ENCODE results near the gene MAP7D3.
"Not testable (repeated sequence)": the region's sequence is repeated elsewhere in the genome, so short reads cannot be mapped to it uniquely, and the experiment has no call there.

Gene MAP7D3

DNA sequence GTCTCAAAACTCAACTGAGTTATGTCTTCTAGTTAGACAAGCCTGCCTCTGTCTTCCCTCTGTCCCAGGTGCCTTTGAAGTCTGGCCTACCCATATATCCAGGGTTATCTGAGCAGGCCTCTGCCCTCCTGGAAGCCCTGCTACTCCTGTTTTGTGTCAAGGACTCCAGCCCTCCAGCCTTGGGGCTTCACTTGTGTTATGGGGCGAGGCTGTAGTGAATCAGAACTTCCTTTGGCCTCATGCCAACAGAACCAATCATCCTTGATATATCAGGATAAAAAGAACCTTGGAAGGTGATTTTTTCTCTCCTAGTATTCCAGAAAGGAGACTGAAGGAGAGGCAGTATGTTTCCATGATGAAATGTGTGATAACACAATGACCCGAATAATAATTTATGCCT lies 40.6 kb upstream of the MAP7D3 start:
- H2BK5ac ChIP-seq (ENCODE audit: low read length): no peak overlapping the region
- WGBS, 2 donors (ENCODE audit: extremely low coverage in 2 of 2, insufficient read length in 2 of 2, insufficient replicate concordance in 1 of 2): no CpG with 5 or more reads among the region's 2 CpGs
- no peak for DNase-seq (ENCODE audit: low spot score)
- no peak overlapping the region for H3K4me3 ChIP-seq (ENCODE audit: low read length in 2 of 2)
- no peak overlapping the region for H2BK12ac ChIP-seq (ENCODE audit: low read length)
- no peak overlapping the region for H3K9ac ChIP-seq (ENCODE audit: low read depth, low read length, poor library complexity)
- peaks cover 0 to 3% (median 0%) of the 10 kb centered on the region in 3 experiments for H3K27me3 ChIP-seq (ENCODE audit: control insufficient read depth in 3 of 3, insufficient read depth in 3 of 3, low read depth in 1 of 3, low read length in 3 of 3)
- no peak overlapping the region for H2BK15ac ChIP-seq (ENCODE audit: low read length)
- no peak overlapping the region for H2BK120ac ChIP-seq (ENCODE audit: low read depth, low read length)
- no peak overlapping the region for H3K4me2 ChIP-seq (ENCODE audit: insufficient read depth, low read length, poor library complexity, severe bottlenecking)
- no peaks in the 10 kb centered on the region for H3K9me3 ChIP-seq (replicated peaks in 1 of 2; ENCODE audit: control insufficient read depth in 2 of 2, insufficient read depth in 1 of 2, low read depth in 1 of 2, low read length in 2 of 2)
- no peak overlapping the region for H4K91ac ChIP-seq (ENCODE audit: low read depth, low read length, poor library complexity)
- no peak overlapping the region for H3K14ac ChIP-seq (ENCODE audit: low read length)
- no peaks in the 10 kb centered on the region for H3K79me1 ChIP-seq (ENCODE audit: low read depth, low read length)
- H3K4ac ChIP-seq (ENCODE audit: low read length): no peak overlapping the region
- no peaks in the 10 kb centered on the region for H3K36me3 ChIP-seq (replicated peaks in 1 of 2; ENCODE audit: control insufficient read depth in 2 of 2, insufficient read depth in 2 of 2, low read length in 2 of 2)
- no peak overlapping the region for H3K27ac ChIP-seq (replicated peaks; ENCODE audit: low read length)
- no peak overlapping the region for H2AK5ac ChIP-seq (ENCODE audit: low read depth, low read length)
- H4K8ac ChIP-seq (ENCODE audit: low read depth, low read length): no peak overlapping the region
- H3K23ac ChIP-seq (ENCODE audit: low read depth, low read length, poor library complexity): no peak overlapping the region
- no peak overlapping the region for H2AFZ ChIP-seq (ENCODE audit: low read length)
- H3K4me1 ChIP-seq (ENCODE audit: control insufficient read depth in 2 of 2, insufficient read depth in 1 of 2, low read depth in 1 of 2, low read length in 2 of 2): no peaks in the 10 kb centered on the region
- no peak overlapping the region for H3K18ac ChIP-seq (ENCODE audit: low read length)

DNA sequence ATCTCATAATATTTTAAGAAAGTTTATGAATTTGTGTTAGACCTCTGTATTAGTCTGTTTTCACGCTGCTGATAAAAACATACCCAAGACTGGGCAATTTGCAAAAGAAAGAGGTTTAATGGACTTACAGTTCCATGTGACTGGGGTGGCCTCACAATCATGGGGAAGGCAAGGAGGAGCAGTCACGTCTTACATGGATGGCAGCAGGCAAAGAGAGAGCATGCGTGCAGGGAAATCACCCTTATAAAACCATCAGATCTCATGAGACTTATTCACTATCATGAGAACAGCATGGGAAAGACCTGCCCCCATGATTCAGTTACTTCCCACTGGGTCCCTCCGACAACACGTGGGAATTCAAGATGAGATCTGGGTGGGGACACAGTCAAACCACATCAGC lies 35.2 kb upstream of the MAP7D3 start:
- not testable (repeated sequence) for H3K23ac ChIP-seq (ENCODE audit: low read depth, low read length, poor library complexity); H2BK5ac ChIP-seq (ENCODE audit: low read length); H4K91ac ChIP-seq (ENCODE audit: low read depth, low read length, poor library complexity); H3K4ac ChIP-seq (ENCODE audit: low read length); H3K4me3 ChIP-seq (ENCODE audit: low read length in 2 of 2); DNase-seq (ENCODE audit: low spot score); H3K9me3 ChIP-seq (replicated peaks in 1 of 2; ENCODE audit: control insufficient read depth in 2 of 2, insufficient read depth in 1 of 2, low read depth in 1 of 2, low read length in 2 of 2); H2BK120ac ChIP-seq (ENCODE audit: low read depth, low read length); H3K4me1 ChIP-seq (ENCODE audit: control insufficient read depth in 2 of 2, insufficient read depth in 1 of 2, low read depth in 1 of 2, low read length in 2 of 2); H3K4me2 ChIP-seq (ENCODE audit: insufficient read depth, low read length, poor library complexity, severe bottlenecking); H3K27me3 ChIP-seq (ENCODE audit: control insufficient read depth in 3 of 3, insufficient read depth in 3 of 3, low read depth in 1 of 3, low read length in 3 of 3); H2AK5ac ChIP-seq (ENCODE audit: low read depth, low read length); H2BK12ac ChIP-seq (ENCODE audit: low read length); H3K79me1 ChIP-seq (ENCODE audit: low read depth, low read length); H3K27ac ChIP-seq (replicated peaks; ENCODE audit: low read length); H2AFZ ChIP-seq (ENCODE audit: low read length); H3K14ac ChIP-seq (ENCODE audit: low read length); H2BK15ac ChIP-seq (ENCODE audit: low read length); H3K36me3 ChIP-seq (replicated peaks in 1 of 2; ENCODE audit: control insufficient read depth in 2 of 2, insufficient read depth in 2 of 2, low read length in 2 of 2); H3K18ac ChIP-seq (ENCODE audit: low read length); H3K9ac ChIP-seq (ENCODE audit: low read depth, low read length, poor library complexity); H4K8ac ChIP-seq (ENCODE audit: low read depth, low read length)
- no CpG with 5 or more reads among the region's 5 CpGs for WGBS, 2 donors (ENCODE audit: extremely low coverage in 2 of 2, insufficient read length in 2 of 2, insufficient replicate concordance in 1 of 2)

GRCh38 chrX:136275553-136275952 lies 24.4 kb upstream of the MAP7D3 start:
- no peak overlapping the region for H3K27ac ChIP-seq (replicated peaks; ENCODE audit: low read length)
- H3K36me3 ChIP-seq (replicated peaks in 1 of 2; ENCODE audit: control insufficient read depth in 2 of 2, insufficient read depth in 2 of 2, low read length in 2 of 2): no peaks in the 10 kb centered on the region
- H2BK12ac ChIP-seq (ENCODE audit: low read length): no peak overlapping the region
- no peaks in the 10 kb centered on the region for H3K4me1 ChIP-seq (ENCODE audit: control insufficient read depth in 2 of 2, insufficient read depth in 1 of 2, low read depth in 1 of 2, low read length in 2 of 2)
- no peak overlapping the region for H3K9ac ChIP-seq (ENCODE audit: low read depth, low read length, poor library complexity)
- no peak overlapping the region for H2BK15ac ChIP-seq (ENCODE audit: low read length)
- no peak overlapping the region for H3K18ac ChIP-seq (ENCODE audit: low read length)
- H3K9me3 ChIP-seq (replicated peaks in 1 of 2; ENCODE audit: control insufficient read depth in 2 of 2, insufficient read depth in 1 of 2, low read depth in 1 of 2, low read length in 2 of 2): no peaks in the 10 kb centered on the region
- no peak overlapping the region for H3K4me3 ChIP-seq (ENCODE audit: low read length in 2 of 2)
- WGBS, 2 donors (ENCODE audit: extremely low coverage in 2 of 2, insufficient read length in 2 of 2, insufficient replicate concordance in 1 of 2): no CpG with 5 or more reads among the region's 4 CpGs
- no peaks in the 10 kb centered on the region for H3K79me1 ChIP-seq (ENCODE audit: low read depth, low read length)
- no peak overlapping the region for H2AK5ac ChIP-seq (ENCODE audit: low read depth, low read length)
- H2AFZ ChIP-seq (ENCODE audit: low read length): no peak overlapping the region
- H3K23ac ChIP-seq (ENCODE audit: low read depth, low read length, poor library complexity): no peak overlapping the region
- no peak overlapping the region for H2BK5ac ChIP-seq (ENCODE audit: low read length)
- no peak overlapping the region for H4K8ac ChIP-seq (ENCODE audit: low read depth, low read length)
- no peak for DNase-seq (ENCODE audit: low spot score)
- no peak overlapping the region for H2BK120ac ChIP-seq (ENCODE audit: low read depth, low read length)
- H3K4ac ChIP-seq (ENCODE audit: low read length): no peak overlapping the region
- H3K4me2 ChIP-seq (ENCODE audit: insufficient read depth, low read length, poor library complexity, severe bottlenecking): no peak overlapping the region
- H3K14ac ChIP-seq (ENCODE audit: low read length): no peak overlapping the region
- H4K91ac ChIP-seq (ENCODE audit: low read depth, low read length, poor library complexity): no peak overlapping the region
- peaks cover 0 to 9% (median 0%) of the 10 kb centered on the region in 3 experiments for H3K27me3 ChIP-seq (ENCODE audit: control insufficient read depth in 3 of 3, insufficient read depth in 3 of 3, low read depth in 1 of 3, low read length in 3 of 3)

GRCh38 chrX:136273986-136274385 lies 22.8 kb upstream of the MAP7D3 start:
- no peak overlapping the region for H2BK12ac ChIP-seq (ENCODE audit: low read length)
- no peak overlapping the region for H4K8ac ChIP-seq (ENCODE audit: low read depth, low read length)
- no peaks in the 10 kb centered on the region for H3K4me1 ChIP-seq (ENCODE audit: control insufficient read depth in 2 of 2, insufficient read depth in 1 of 2, low read depth in 1 of 2, low read length in 2 of 2)
- no peaks in the 10 kb centered on the region for H3K36me3 ChIP-seq (replicated peaks in 1 of 2; ENCODE audit: control insufficient read depth in 2 of 2, insufficient read depth in 2 of 2, low read length in 2 of 2)
- H3K4me2 ChIP-seq (ENCODE audit: insufficient read depth, low read length, poor library complexity, severe bottlenecking): no peak overlapping the region
- no CpG with 5 or more reads among the region's 1 CpG for WGBS, 2 donors (ENCODE audit: extremely low coverage in 2 of 2, insufficient read length in 2 of 2, insufficient replicate concordance in 1 of 2)
- no peak overlapping the region for H3K23ac ChIP-seq (ENCODE audit: low read depth, low read length, poor library complexity)
- H3K18ac ChIP-seq (ENCODE audit: low read length): no peak overlapping the region
- no peak overlapping the region for H4K91ac ChIP-seq (ENCODE audit: low read depth, low read length, poor library complexity)
- H2AFZ ChIP-seq (ENCODE audit: low read length): no peak overlapping the region
- H3K4ac ChIP-seq (ENCODE audit: low read length): no peak overlapping the region
- no peak overlapping the region for H2BK120ac ChIP-seq (ENCODE audit: low read depth, low read length)
- H3K14ac ChIP-seq (ENCODE audit: low read length): no peak overlapping the region
- H2BK5ac ChIP-seq (ENCODE audit: low read length): no peak overlapping the region
- DNase-seq (ENCODE audit: low spot score): no peak
- peaks cover 0 to 9% (median 0%) of the 10 kb centered on the region in 3 experiments for H3K27me3 ChIP-seq (ENCODE audit: control insufficient read depth in 3 of 3, insufficient read depth in 3 of 3, low read depth in 1 of 3, low read length in 3 of 3)
- no peaks in the 10 kb centered on the region for H3K9me3 ChIP-seq (replicated peaks in 1 of 2; ENCODE audit: control insufficient read depth in 2 of 2, insufficient read depth in 1 of 2, low read depth in 1 of 2, low read length in 2 of 2)
- H3K4me3 ChIP-seq (ENCODE audit: low read length in 2 of 2): no peak overlapping the region
- H2AK5ac ChIP-seq (ENCODE audit: low read depth, low read length): no peak overlapping the region
- no peaks in the 10 kb centered on the region for H3K79me1 ChIP-seq (ENCODE audit: low read depth, low read length)
- no peak overlapping the region for H3K9ac ChIP-seq (ENCODE audit: low read depth, low read length, poor library complexity)
- no peak overlapping the region for H3K27ac ChIP-seq (replicated peaks; ENCODE audit: low read length)
- no peak overlapping the region for H2BK15ac ChIP-seq (ENCODE audit: low read length)
